Measurements from ENCODE around the gene PCDH9.
"Not testable (repeated sequence)": the region's sequence is repeated elsewhere in the genome, so short reads cannot be mapped to it uniquely, and the experiment has no call there.

PCDH9 gene

GRCh38 chr13:66911411-66911939 lies 318.7 kb downstream of the PCDH9 start:
- no peak for DNase-seq (ENCODE audit: low read depth in 3 of 3)

DNA sequence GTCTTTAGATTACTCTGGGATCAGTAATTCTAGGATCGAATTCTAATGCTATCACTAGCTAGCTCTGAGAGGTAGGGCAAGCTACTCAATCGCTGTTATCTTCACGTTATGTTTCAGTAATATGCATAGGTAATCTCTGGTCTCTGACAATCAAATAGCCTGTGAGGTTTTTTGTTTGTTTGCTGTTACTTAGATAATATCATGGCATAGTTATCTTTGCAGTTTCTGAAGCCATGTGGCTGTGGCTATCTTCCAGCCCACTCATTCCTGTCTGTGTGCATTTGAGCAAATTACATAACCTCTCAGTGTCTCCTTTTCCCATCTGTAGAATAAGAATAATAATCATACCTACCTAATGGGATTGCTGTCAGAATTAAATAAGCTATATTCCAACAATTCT lies 330.2 kb downstream of the PCDH9 start:
- no peak for DNase-seq (ENCODE audit: low read depth in 3 of 3)

GRCh38 chr13:66896933-66897332 lies 333.2 kb downstream of the PCDH9 start:
- no peak for DNase-seq (ENCODE audit: low read depth in 3 of 3)

- no peak for DNase-seq (ENCODE audit: low read depth in 3 of 3)
These were observed 334.4 kb downstream of the PCDH9 start for GRCh38 chr13:66895780-66896179.

DNA sequence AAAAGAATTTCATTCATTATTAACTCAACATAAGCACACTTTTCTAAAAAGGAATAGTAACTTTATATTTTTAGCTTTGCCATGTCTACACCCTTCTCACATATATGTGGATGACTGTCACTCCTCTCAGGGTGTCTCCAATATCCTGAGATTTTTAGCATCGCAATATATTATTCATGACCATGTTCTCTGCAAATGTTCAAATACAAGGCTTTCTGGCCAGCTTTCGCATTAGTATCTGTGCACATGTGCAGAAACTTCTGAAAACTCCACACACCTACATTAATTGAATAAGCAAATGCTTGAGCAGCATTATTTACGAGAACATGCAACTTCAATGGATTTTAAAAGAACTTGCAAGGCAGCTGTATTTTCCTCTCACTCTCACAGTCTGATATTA lies 334.8 kb downstream of the PCDH9 start:
- no peak for DNase-seq (ENCODE audit: low read depth in 3 of 3)

DNA sequence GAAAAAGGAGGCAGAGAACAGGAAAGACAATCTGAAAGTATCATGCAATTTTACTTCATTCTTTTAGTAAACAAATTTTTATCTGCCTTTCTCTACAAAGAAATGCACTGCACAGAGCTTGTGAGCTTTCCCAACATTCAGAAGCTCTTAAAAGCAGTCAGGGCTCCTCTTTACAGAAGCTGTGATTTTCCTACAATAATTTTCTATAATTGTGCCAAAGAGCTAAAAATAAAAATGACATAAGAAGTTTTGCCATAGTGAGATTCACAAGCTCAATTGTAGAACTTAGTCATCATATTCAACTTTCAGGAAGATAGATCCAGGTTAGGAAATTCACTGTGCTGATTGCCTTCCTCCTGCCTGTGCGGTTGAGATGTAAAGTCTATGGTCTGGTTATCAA lies 341.4 kb downstream of the PCDH9 start:
- DNase-seq (ENCODE audit: low read depth in 3 of 3): no peak

- no peak for DNase-seq (ENCODE audit: low read depth in 3 of 3)
These were observed 343.0 kb downstream of the PCDH9 start for GRCh38 chr13:66887088-66887487.

- DNase-seq (ENCODE audit: low read depth in 3 of 3): no peak
These were observed 343.9 kb downstream of the PCDH9 start for GRCh38 chr13:66886264-66886663.

GRCh38 chr13:66881170-66881569 lies 349.0 kb downstream of the PCDH9 start:
- DNase-seq (ENCODE audit: low read depth in 3 of 3): not testable (repeated sequence)

DNA sequence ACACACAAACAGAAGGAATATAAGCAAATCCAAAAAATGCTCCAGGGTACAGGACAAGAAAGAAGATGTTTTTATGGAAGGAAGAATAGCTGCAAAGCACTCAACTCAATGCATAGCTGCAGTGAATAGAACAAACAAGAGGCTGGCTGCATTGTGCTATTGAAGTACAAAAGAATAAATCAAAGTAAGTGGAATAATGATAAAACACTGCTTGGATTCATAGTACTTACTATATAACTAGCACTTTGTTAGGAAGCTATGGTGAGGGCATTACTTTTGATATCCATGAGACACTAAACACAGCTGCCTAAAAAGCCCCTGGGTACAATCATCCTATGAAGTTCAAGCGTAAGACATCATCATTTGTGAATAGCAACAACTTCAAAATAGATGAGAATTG lies 350.1 kb downstream of the PCDH9 start:
- no peak for DNase-seq (ENCODE audit: low read depth in 3 of 3)

- no peak for DNase-seq (ENCODE audit: low read depth in 3 of 3)
These were observed 354.9 kb downstream of the PCDH9 start for GRCh38 chr13:66875264-66875663.

DNA sequence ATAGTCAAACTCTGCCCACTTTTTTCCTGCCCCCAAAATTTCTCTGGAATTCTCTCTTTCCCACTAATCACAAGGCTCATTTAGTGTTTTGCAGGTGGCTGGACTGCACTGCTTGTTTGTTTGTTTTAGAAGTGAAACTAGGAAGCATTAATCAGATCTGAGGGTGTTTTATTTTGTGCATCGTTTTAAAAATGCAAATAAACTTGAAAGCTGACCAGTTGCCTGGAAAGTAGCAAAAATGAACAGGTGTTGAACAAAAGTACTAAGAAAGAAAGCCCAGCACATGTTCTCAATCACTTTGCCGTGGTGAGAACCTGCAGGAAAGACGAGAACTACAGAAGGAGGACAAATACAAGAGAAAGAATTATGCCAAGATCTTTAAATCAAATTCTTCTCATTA lies 365.5 kb downstream of the PCDH9 start:
- DNase-seq (ENCODE audit: low read depth in 3 of 3): no peak

DNA sequence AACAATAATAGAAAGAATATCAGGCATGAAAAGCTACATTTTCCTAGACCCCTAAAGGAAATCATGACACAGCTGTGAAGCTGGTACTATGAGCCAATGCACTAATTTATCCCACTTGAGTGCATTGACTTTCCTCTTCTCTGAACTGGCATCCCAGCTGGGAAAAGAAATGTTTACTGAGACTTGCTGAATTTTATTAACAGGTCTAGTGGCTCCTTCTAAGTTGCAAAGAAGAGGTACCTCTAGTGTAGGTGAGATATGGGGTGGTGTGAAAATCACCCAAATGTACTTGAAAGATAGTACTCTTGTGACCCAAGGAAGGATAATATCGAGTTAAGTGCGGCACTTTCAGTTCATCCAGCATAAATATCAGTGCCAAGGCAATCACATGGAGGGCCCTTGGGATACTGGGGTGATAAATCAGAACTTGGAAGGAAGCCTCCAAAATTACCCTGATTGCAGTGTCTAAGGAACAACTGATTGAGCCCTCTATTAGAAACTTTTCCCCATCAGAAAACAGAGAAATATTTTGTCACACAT lies 369.2 kb downstream of the PCDH9 start:
- no peak for DNase-seq (ENCODE audit: low read depth in 3 of 3)

GRCh38 chr13:66859934-66860877 lies 369.9 kb downstream of the PCDH9 start:
- no peak for DNase-seq (ENCODE audit: low read depth in 3 of 3)

- DNase-seq (ENCODE audit: low read depth in 3 of 3): no peak
These were observed 371.1 kb downstream of the PCDH9 start for GRCh38 chr13:66859078-66859477.

GRCh38 chr13:66858163-66858562 lies 372.0 kb downstream of the PCDH9 start:
- no peak for DNase-seq (ENCODE audit: low read depth in 3 of 3)

DNA sequence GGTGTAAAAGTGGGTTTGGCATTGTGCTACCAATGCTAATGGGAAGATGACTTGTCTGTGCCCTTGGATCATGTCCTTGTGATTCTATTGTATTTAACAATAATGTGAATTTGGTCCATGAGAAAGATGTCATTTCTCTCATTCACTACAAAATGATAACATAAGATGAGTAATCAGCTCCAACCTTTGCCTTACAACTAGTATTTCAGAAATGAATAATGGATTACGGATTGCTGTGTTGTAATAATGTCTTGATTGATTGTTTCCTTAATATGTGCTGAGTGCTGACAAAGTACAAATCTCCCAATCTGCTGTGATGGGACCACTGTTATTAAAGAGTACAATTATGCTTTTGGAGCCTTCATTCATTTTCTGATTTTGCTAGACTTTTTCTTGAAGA lies 375.0 kb downstream of the PCDH9 start:
- no peak for DNase-seq (ENCODE audit: low read depth in 3 of 3)

DNA sequence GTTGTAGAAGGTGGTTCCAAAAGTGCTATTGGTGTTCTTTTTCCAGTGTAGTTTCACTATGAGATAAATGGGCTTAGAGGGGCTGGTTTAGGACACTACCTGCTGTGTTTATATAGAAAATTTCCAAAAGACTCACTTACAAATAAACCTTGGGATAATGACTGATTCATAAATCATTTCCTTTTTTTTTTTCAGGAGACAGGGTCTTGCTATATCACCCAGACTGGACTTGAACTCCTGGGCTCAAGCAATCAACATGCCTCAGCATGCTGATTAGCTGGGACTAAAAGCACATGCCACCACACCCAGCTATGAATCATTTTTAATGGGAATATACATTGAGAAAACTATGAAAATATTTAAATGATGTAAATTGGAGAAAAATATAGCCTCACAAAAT lies 376.6 kb downstream of the PCDH9 start:
- DNase-seq (ENCODE audit: low read depth in 3 of 3): no peak

DNA sequence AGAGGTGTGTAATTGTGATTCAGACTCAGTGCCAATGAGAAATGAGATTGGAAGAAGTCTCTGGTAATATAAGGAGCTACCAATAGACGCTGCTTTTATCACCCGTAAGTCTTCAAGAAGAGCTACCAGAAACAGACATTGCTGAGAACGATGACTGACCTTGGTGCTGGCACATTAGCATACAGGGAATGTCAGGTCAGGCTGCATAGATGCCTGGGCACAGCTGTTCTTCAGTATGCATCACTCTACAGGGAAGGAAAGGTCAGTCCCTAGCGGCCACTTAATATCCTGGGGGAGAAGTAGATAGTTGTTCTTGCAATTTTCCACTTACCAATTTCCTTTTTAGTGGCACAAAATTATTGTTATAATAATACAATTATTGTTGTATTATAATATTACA lies 380.4 kb downstream of the PCDH9 start:
- DNase-seq (ENCODE audit: low read depth in 3 of 3): no peak

GRCh38 chr13:66847541-66847940 lies 382.6 kb downstream of the PCDH9 start:
- DNase-seq (ENCODE audit: low read depth in 3 of 3): no peak

DNA sequence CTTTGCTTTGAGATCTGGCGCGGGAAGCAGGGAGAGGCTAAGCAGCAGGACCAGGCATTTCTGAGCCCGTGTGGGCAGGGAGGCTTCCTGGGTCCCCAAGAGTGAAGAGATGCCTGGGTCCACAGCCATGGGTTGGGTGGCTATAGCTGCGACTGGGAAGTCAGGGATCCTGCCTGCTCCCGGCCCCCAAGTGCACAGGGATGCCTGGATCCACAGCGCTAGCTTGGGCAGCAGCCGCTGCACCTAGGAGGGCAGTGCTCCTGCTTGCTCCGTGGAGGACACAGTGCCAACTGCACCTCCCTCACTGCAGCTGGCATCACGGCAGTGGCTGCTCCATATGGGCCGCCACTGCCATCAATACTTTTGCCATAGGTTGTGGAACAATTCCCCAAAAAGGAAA lies 384.7 kb downstream of the PCDH9 start:
- no peak for DNase-seq (ENCODE audit: low read depth in 3 of 3)

GRCh38 chr13:66844933-66845332 lies 385.2 kb downstream of the PCDH9 start:
- DNase-seq (ENCODE audit: low read depth in 3 of 3): no peak

DNA sequence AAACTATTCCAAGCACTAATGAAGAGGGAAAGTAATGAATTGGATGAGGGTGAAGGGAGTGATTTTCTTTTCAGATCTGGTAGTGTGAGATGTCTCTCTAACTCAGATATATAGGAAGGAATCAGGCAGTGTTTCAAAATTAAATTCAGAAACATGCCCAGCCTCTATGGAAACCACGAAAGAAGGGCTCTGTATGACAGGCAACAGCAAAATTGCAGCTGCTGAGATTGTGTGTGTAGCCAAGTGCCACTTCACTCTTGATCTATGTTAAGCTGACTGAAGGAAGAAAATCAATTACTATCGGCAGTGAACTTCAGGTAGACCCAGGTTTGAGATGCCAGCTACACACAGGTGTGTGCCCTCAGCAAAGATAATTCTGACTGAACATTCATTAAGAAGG lies 387.4 kb downstream of the PCDH9 start:
- no peak for DNase-seq (ENCODE audit: low read depth in 3 of 3)

Measured in stimulated activated CD4-positive, alpha-beta T cell treated with anti-CD3 and anti-CD28 coated beads, TNF-alpha, amount 100 ng/mL, for 48 hours (primary cell).